Measurements from ENCODE around the gene FUS. TPM values are rescaled to one million over a fixed set of nuclear protein-coding genes. Genes with fewer than 3 reads are reported as not detected.

The FUS gene
- total and polyA plus RNA-seq, 2 of the 13 experiments (the other 11 are each of a cell fraction or from before 2014, with no cell fraction given), result 68.1 to 168 TPM

Small RNA genes within 50 kb of the gene (small RNA-seq; reads per million reads assigned to genes)
- 0 reads per million in 3 experiments for gene AC009088.4 (ENCODE audit: insufficient read depth in 2 of 3, insufficient read length in 3 of 3, low read depth in 2 of 3, low replicate concordance in 1 of 3)
- gene NDUFA3P6 (ENCODE audit: insufficient read depth in 2 of 3, insufficient read length in 3 of 3, low read depth in 2 of 3, low replicate concordance in 1 of 3), result 0 reads per million in 3 experiments

Other genes starting within 250 kb of the FUS start
- gene ORAI3, start 231.1 kb upstream of the FUS start, total RNA-seq (2016; rRNA removed; fragmentation: Illumina TruSeq; extraction: Trizol), result 6.3 and 11.4 TPM in 2 replicates
- gene ORAI3, start 231.1 kb upstream of the FUS start, polyA plus RNA-seq (2011; rRNA removed), result 32.0 and 41.3 TPM in 2 replicates
- gene SETD1A, start 222.4 kb upstream of the FUS start, total RNA-seq (2016; rRNA removed; fragmentation: Illumina TruSeq; extraction: Trizol), result 3.6 and 5.6 TPM in 2 replicates
- 3.2 and 3.8 TPM in 2 replicates for gene SETD1A, start 222.4 kb upstream of the FUS start, polyA plus RNA-seq (2011; rRNA removed)
- gene HSD3B7, start 194.9 kb upstream of the FUS start, total RNA-seq (2016; rRNA removed; fragmentation: Illumina TruSeq; extraction: Trizol), result 58.8 and 69.7 TPM in 2 replicates
- gene HSD3B7, start 194.9 kb upstream of the FUS start, polyA plus RNA-seq (2011; rRNA removed), result 32.9 and 40.9 TPM in 2 replicates
- 1.7 and 3.0 TPM in 2 replicates for gene STX1B, start 169.5 kb upstream of the FUS start, total RNA-seq (2016; rRNA removed; fragmentation: Illumina TruSeq; extraction: Trizol)
- 1.3 and 2.1 TPM in 2 replicates for gene STX1B, start 169.5 kb upstream of the FUS start, polyA plus RNA-seq (2011; rRNA removed)
- 29.2 and 31.3 TPM in 2 replicates for gene STX4, start 146.6 kb upstream of the FUS start, total RNA-seq (2016; rRNA removed; fragmentation: Illumina TruSeq; extraction: Trizol)
- 34.6 and 37.0 TPM in 2 replicates for gene STX4, start 146.6 kb upstream of the FUS start, polyA plus RNA-seq (2011; rRNA removed)
- gene ZNF668, start 105.9 kb upstream of the FUS start, total RNA-seq (2016; rRNA removed; fragmentation: Illumina TruSeq; extraction: Trizol), result 7.5 and 9.8 TPM in 2 replicates
- gene ZNF668, start 105.9 kb upstream of the FUS start, polyA plus RNA-seq (2011; rRNA removed), result 3.8 and 4.0 TPM in 2 replicates
- 7.8 and 10.9 TPM in 2 replicates for gene ZNF646, start 105.7 kb upstream of the FUS start, total RNA-seq (2016; rRNA removed; fragmentation: Illumina TruSeq; extraction: Trizol)
- gene ZNF646, start 105.7 kb upstream of the FUS start, polyA plus RNA-seq (2011; rRNA removed), result 3.4 and 4.4 TPM in 2 replicates
- 0.65 and 2.2 TPM in 2 replicates for gene PRSS53, start 91.2 kb upstream of the FUS start, total RNA-seq (2016; rRNA removed; fragmentation: Illumina TruSeq; extraction: Trizol)
- gene PRSS53, start 91.2 kb upstream of the FUS start, polyA plus RNA-seq (2011; rRNA removed), result 6.9 and 7.4 TPM in 2 replicates
- 92.1 and 141 TPM in 2 replicates for gene VKORC1, start 85.3 kb upstream of the FUS start, total RNA-seq (2016; rRNA removed; fragmentation: Illumina TruSeq; extraction: Trizol)
- gene VKORC1, start 85.3 kb upstream of the FUS start, polyA plus RNA-seq (2011; rRNA removed), result 613 and 615 TPM in 2 replicates
- 24.9 and 25.2 TPM in 2 replicates for gene BCKDK, start 71.8 kb upstream of the FUS start, total RNA-seq (2016; rRNA removed; fragmentation: Illumina TruSeq; extraction: Trizol)
- gene BCKDK, start 71.8 kb upstream of the FUS start, polyA plus RNA-seq (2011; rRNA removed), result 42.6 and 54.2 TPM in 2 replicates
- 69.5 and 79.0 TPM in 2 replicates for gene KAT8, start 62.5 kb upstream of the FUS start, total RNA-seq (2016; rRNA removed; fragmentation: Illumina TruSeq; extraction: Trizol)
- 84.2 and 85.3 TPM in 2 replicates for gene KAT8, start 62.5 kb upstream of the FUS start, polyA plus RNA-seq (2011; rRNA removed)
- 1.2 and 2.6 TPM in 2 replicates for gene PRSS8, start 44.4 kb upstream of the FUS start, total RNA-seq (2016; rRNA removed; fragmentation: Illumina TruSeq; extraction: Trizol)
- gene PRSS8, start 44.4 kb upstream of the FUS start, polyA plus RNA-seq (2011; rRNA removed), result 7.2 and 20.0 TPM in 2 replicates
- gene PRSS36, start 30.1 kb upstream of the FUS start, total RNA-seq (2016; rRNA removed; fragmentation: Illumina TruSeq; extraction: Trizol), result 1.1 and 1.5 TPM in 2 replicates
- 2.1 and 2.7 TPM in 2 replicates for gene PRSS36, start 30.1 kb upstream of the FUS start, polyA plus RNA-seq (2011; rRNA removed)
- 4.4 and 4.8 TPM in 2 replicates for gene PYCARD, start 22.6 kb downstream of the FUS start, total RNA-seq (2016; rRNA removed; fragmentation: Illumina TruSeq; extraction: Trizol)
- 6.0 and 9.2 TPM in 2 replicates for gene PYCARD, start 22.6 kb downstream of the FUS start, polyA plus RNA-seq (2011; rRNA removed)
- gene TRIM72, start 34.0 kb downstream of the FUS start, total RNA-seq (2016; rRNA removed; fragmentation: Illumina TruSeq; extraction: Trizol), result not detected in 2 replicates
- gene TRIM72, start 34.0 kb downstream of the FUS start, polyA plus RNA-seq (2011; rRNA removed), result not detected in 2 replicates
- gene PYDC1, start 37.0 kb downstream of the FUS start, total RNA-seq (2016; rRNA removed; fragmentation: Illumina TruSeq; extraction: Trizol), result not detected in 2 replicates
- gene PYDC1, start 37.0 kb downstream of the FUS start, polyA plus RNA-seq (2011; rRNA removed), result not detected in 2 replicates
- gene ITGAM, start 79.8 kb downstream of the FUS start, total RNA-seq (2016; rRNA removed; fragmentation: Illumina TruSeq; extraction: Trizol), result 0.11 and 0.20 TPM in 2 replicates
- 0.01 and 0.09 TPM in 2 replicates for gene ITGAM, start 79.8 kb downstream of the FUS start, polyA plus RNA-seq (2011; rRNA removed)
- gene ITGAX, start 175.0 kb downstream of the FUS start, total RNA-seq (2016; rRNA removed; fragmentation: Illumina TruSeq; extraction: Trizol), result not detected in 2 replicates
- gene ITGAX, start 175.0 kb downstream of the FUS start, polyA plus RNA-seq (2011; rRNA removed), result 0.32 and 0.42 TPM in 2 replicates
- gene ITGAD, start 213.2 kb downstream of the FUS start, total RNA-seq (2016; rRNA removed; fragmentation: Illumina TruSeq; extraction: Trizol), result not detected in 2 replicates
- gene ITGAD, start 213.2 kb downstream of the FUS start, polyA plus RNA-seq (2011; rRNA removed), result not detected in 2 replicates
- gene COX6A2, start 248.2 kb downstream of the FUS start, total RNA-seq (2016; rRNA removed; fragmentation: Illumina TruSeq; extraction: Trizol), result not detected in 2 replicates
- not detected in 2 replicates for gene COX6A2, start 248.2 kb downstream of the FUS start, polyA plus RNA-seq (2011; rRNA removed)

Data from HepG2 (cell line).